Measurements from ENCODE around the gene MSMP. TPM values are rescaled to one million over a fixed set of nuclear protein-coding genes. Genes with fewer than 3 reads are reported as not detected.

Gene MSMP
- polyA plus RNA-seq, 3 donors: not detected

GRCh38 chr9:35797311-35798109 is 43.4 kb upstream of the MSMP start:
- no peaks in the 10 kb centered on the region for H3K9me3 ChIP-seq (replicated peaks in 1 of 2; ENCODE audit: control insufficient read depth in 1 of 2, insufficient read depth in 1 of 2, low read length in 2 of 2)
- no peak overlapping the region for H3K9ac ChIP-seq (ENCODE audit: insufficient read depth, low read length, poor library complexity, severe bottlenecking)
- WGBS (ENCODE audit: insufficient coverage): 100% methylated on average over 2 of the region's 6 CpGs
- Mint-ChIP-seq H3K4me3 (no peak overlapping the region), H3K4me1 (peaks cover 6% of the 10 kb centered on the region), H3K27me3 (ENCODE audit: low read depth in 3 of 3) (peaks cover 5 to 9% (median 6%) of the 10 kb centered on the region in 3 donors), H3K9me3 (peaks cover 0 to 3% (median 0%) of the 10 kb centered on the region in 7 donors), H3K36me3 (peaks cover 0 to 1% of the 10 kb centered on the region in 2 donors), H3K27ac (no peak overlapping the region)
- H3K27ac ChIP-seq (ENCODE audit: low read depth in 1 of 2, low read length in 2 of 2): no peak overlapping the region
- intact Hi-C loops (cut with micrococcal nuclease): no loop called here
- no peak for TF ChIP-seq CTCF (IDR thresholded peaks at IDR 0.05)
- no peaks in the 10 kb centered on the region for H3K79me2 ChIP-seq (ENCODE audit: insufficient read depth, low read length)
- no peak overlapping the region for H3K4me3 ChIP-seq (replicated peaks in 1 of 3; ENCODE audit: low read depth in 2 of 3, low read length in 3 of 3)
- DNase-seq: no peak
- no peaks in the 10 kb centered on the region for H4K20me1 ChIP-seq (ENCODE audit: insufficient read depth, low read length)
- H2AFZ ChIP-seq (ENCODE audit: insufficient read depth, low read depth, low read length, poor library complexity, severe bottlenecking): no peak overlapping the region
- no peaks in the 10 kb centered on the region for H3K4me1 ChIP-seq (ENCODE audit: control insufficient read depth in 1 of 2, insufficient read depth in 2 of 2, low read length in 2 of 2)
- H3K27me3 ChIP-seq (ENCODE audit: control insufficient read depth in 2 of 2, insufficient read depth in 2 of 2, low read length in 2 of 2): peaks cover 0 to under 1% of the 10 kb centered on the region in 2 donors
- H3K36me3 ChIP-seq (replicated peaks in 1 of 2; ENCODE audit: control insufficient read depth in 1 of 2, insufficient read depth in 2 of 2, low read length in 2 of 2): no peaks in the 10 kb centered on the region
- H3K4me2 ChIP-seq (replicated peaks; ENCODE audit: extremely low read depth, low read length, poor library complexity, severe bottlenecking): no peak overlapping the region

DNA sequence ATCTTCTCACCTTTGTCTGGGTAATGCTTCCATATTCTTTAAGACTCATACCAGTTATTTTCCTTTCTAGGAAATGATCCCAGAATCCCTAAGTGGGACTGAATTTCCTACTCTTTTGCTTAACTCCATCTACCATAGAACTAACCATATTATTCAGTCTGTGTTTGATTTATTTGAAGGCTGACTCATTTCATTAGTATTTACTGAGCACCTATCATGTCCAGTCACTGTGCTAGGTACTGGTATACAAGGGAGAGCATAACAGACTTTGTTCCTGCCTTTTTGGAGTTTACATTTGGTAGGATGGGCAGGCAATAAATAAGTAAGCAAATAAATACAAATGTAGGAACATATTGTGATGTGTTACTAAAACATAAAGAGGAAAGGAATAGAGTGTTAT is 41.6 kb upstream of the MSMP start:
- intact Hi-C loops (cut with micrococcal nuclease): no loop called here
- no peak for DNase-seq
- H3K36me3 Mint-ChIP-seq: peaks cover 0 to 1% of the 10 kb centered on the region in 2 donors
- Histone ChIP-seq H3K9ac (ENCODE audit: insufficient read depth, low read length, poor library complexity, severe bottlenecking) (no peak overlapping the region), H3K79me2 (ENCODE audit: insufficient read depth, low read length) (no peaks in the 10 kb centered on the region), H4K20me1 (ENCODE audit: insufficient read depth, low read length) (no peaks in the 10 kb centered on the region), H3K4me3 (replicated peaks in 1 of 3; ENCODE audit: low read depth in 2 of 3, low read length in 3 of 3) (no peak overlapping the region), H3K36me3 (replicated peaks in 1 of 2; ENCODE audit: control insufficient read depth in 1 of 2, insufficient read depth in 2 of 2, low read length in 2 of 2) (no peaks in the 10 kb centered on the region), H3K27me3 (ENCODE audit: control insufficient read depth in 2 of 2, insufficient read depth in 2 of 2, low read length in 2 of 2) (peaks cover 0 to 10% of the 10 kb centered on the region in 2 donors), H3K4me1 (ENCODE audit: control insufficient read depth in 1 of 2, insufficient read depth in 2 of 2, low read length in 2 of 2) (no peaks in the 10 kb centered on the region), H2AFZ (ENCODE audit: insufficient read depth, low read depth, low read length, poor library complexity, severe bottlenecking) (no peak overlapping the region), H3K9me3 (replicated peaks in 1 of 2; ENCODE audit: control insufficient read depth in 1 of 2, insufficient read depth in 1 of 2, low read length in 2 of 2) (no peaks in the 10 kb centered on the region), H3K4me2 (replicated peaks; ENCODE audit: extremely low read depth, low read length, poor library complexity, severe bottlenecking) (no peak overlapping the region), H3K27ac (ENCODE audit: low read depth in 1 of 2, low read length in 2 of 2) (no peak overlapping the region)
- no peak for TF ChIP-seq CTCF (IDR thresholded peaks at IDR 0.05)
- H3K27me3 Mint-ChIP-seq (ENCODE audit: low read depth in 3 of 3): peaks cover 9 to 19% (median 15%) of the 10 kb centered on the region in 3 donors
- peaks cover 0 to 3% (median 0%) of the 10 kb centered on the region in 7 donors for H3K9me3 Mint-ChIP-seq
- peaks cover 9% of the 10 kb centered on the region for H3K4me1 Mint-ChIP-seq
- H3K4me3 Mint-ChIP-seq: no peak overlapping the region
- H3K27ac Mint-ChIP-seq: no peak overlapping the region
